Activated CD4-positive, CD25-positive, alpha-beta regulatory T cell (primary cell): ENCODE results near the gene RNF141.

ENCODE experiments used
- DNase-seq, 4 experiments: peaks; one replicate each; lab custom pipeline; 2025; lab: John Stamatoyannopoulos, UW

RNF141 gene

GRCh38 chr11:10522921-10523320 is 18.1 kb downstream of the RNF141 start:
- no peak for DNase-seq

GRCh38 chr11:10522276-10522675 is 18.7 kb downstream of the RNF141 start:
- no peak for DNase-seq

GRCh38 chr11:10520562-10520961 is 20.4 kb downstream of the RNF141 start:
- no peak for DNase-seq

GRCh38 chr11:10519630-10520029 is 21.4 kb downstream of the RNF141 start:
- DNase-seq: no peak

GRCh38 chr11:10518891-10519290 is 22.1 kb downstream of the RNF141 start:
- DNase-seq: no peak

- no peak for DNase-seq
These were observed 22.9 kb downstream of the RNF141 start for GRCh38 chr11:10518123-10518522.

GRCh38 chr11:10515418-10515817 is 25.6 kb downstream of the RNF141 start:
- DNase-seq: no peak

- no peak for DNase-seq
These were observed 26.3 kb downstream of the RNF141 start for GRCh38 chr11:10514709-10515108.

- no peak for DNase-seq
These were observed 26.8 kb downstream of the RNF141 start for GRCh38 chr11:10514202-10514601.

- DNase-seq: no peak
These were observed 29.8 kb downstream of the RNF141 start for GRCh38 chr11:10511181-10511621.

GRCh38 chr11:10506008-10506370 is 35.0 kb downstream of the RNF141 start:
- no peak for DNase-seq

- no peak for DNase-seq
These were observed 35.5 kb downstream of the RNF141 start for GRCh38 chr11:10505278-10506007.

GRCh38 chr11:10504490-10504889 is 36.5 kb downstream of the RNF141 start:
- DNase-seq: no peak

GRCh38 chr11:10503777-10504480 is 37.1 kb downstream of the RNF141 start:
- no peak for DNase-seq

GRCh38 chr11:10503221-10503620 is 37.8 kb downstream of the RNF141 start:
- no peak for DNase-seq

- no peak for DNase-seq
These were observed 38.2 kb downstream of the RNF141 start for GRCh38 chr11:10502770-10503169.

GRCh38 chr11:10502065-10502680 is 38.8 kb downstream of the RNF141 start:
- no peak for DNase-seq

GRCh38 chr11:10500757-10501684 is 40.0 kb downstream of the RNF141 start:
- DNase-seq: no peak

GRCh38 chr11:10499874-10500601 is 40.9 kb downstream of the RNF141 start:
- no peak for DNase-seq

- DNase-seq: no peak
These were observed 41.5 kb downstream of the RNF141 start for GRCh38 chr11:10499452-10499851.
